Sigmoid colon (tissue), 4 donors: ENCODE data around the gene GAB2.

Source experiments
- EP300 ChIP-seq, 4 donors: sonication (generic); formaldehyde crosslinking; IDR thresholded peaks; one replicate each; pipeline ENCODE4 v1.6.1; 2017; ENCODE audit warnings: antibody characterized with exemption in 4 of 4
- POLR2A ChIP-seq, 2 donors: fragments of 450-650 bp; IDR thresholded peaks; one replicate each; pipeline ENCODE4 v1.6.1; 2016; ENCODE audit warnings: antibody characterized with exemption in 2 of 2, mild to moderate bottlenecking in 2 of 2, moderate library complexity in 2 of 2
- POLR2AphosphoS5 ChIP-seq, 4 donors: sonication (generic); formaldehyde crosslinking; IDR thresholded peaks; one replicate each; pipeline ENCODE4 v1.6.1; 2017; ENCODE audit warnings: antibody characterized with exemption in 4 of 4
- TF ChIP-seq, protein P1 (sequence below), 4 experiments: fragments of 450-650 bp in 3 of 4; fragments of 200-600 bp in 1 of 4; IDR thresholded peaks; one replicate each; pipeline ENCODE4 v1.5.1; 2016 to 2019; ENCODE audit warnings: antibody characterized with exemption in 4 of 4, mild to moderate bottlenecking in 3 of 4, moderate library complexity in 2 of 4

DNA sequence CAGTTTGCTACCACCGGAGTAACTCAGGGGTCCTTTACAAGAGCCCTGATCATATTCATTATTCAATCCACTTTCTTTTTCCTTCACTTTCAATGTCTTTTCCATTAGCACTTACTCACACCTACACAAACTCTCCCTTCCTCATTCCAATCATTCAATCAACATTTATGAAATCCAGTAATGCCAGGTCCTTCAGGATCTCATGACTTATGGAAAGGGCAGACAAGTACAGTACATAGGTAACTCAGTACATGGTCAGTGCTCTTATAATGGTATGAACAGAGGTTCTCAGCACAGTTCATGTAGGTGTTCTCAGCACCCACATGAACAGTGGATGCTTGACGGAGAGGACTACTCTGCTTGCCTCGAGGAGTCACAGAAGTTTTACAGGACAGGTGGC is 122.3 kb downstream of the GAB2 start:
- TF ChIP-seq, protein P1, sequence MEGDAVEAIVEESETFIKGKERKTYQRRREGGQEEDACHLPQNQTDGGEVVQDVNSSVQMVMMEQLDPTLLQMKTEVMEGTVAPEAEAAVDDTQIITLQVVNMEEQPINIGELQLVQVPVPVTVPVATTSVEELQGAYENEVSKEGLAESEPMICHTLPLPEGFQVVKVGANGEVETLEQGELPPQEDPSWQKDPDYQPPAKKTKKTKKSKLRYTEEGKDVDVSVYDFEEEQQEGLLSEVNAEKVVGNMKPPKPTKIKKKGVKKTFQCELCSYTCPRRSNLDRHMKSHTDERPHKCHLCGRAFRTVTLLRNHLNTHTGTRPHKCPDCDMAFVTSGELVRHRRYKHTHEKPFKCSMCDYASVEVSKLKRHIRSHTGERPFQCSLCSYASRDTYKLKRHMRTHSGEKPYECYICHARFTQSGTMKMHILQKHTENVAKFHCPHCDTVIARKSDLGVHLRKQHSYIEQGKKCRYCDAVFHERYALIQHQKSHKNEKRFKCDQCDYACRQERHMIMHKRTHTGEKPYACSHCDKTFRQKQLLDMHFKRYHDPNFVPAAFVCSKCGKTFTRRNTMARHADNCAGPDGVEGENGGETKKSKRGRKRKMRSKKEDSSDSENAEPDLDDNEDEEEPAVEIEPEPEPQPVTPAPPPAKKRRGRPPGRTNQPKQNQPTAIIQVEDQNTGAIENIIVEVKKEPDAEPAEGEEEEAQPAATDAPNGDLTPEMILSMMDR (IDR thresholded peaks at IDR 0.05) = no peak
- TF ChIP-seq POLR2AphosphoS5 (IDR thresholded peaks at IDR 0.05) (no peak), POLR2A (IDR thresholded peaks at IDR 0.05) (no peak), EP300 (IDR thresholded peaks at IDR 0.05) (no peak)
